HG02885 (cell line): Measurements from ENCODE around the gene ARID3A.
"Not testable (repeated sequence)": the region's sequence is repeated elsewhere in the genome, so short reads cannot be mapped to it uniquely, and the experiment has no call there.

Experiments
- ATAC-seq: cut with Tn5 transposase; IDR thresholded peaks from one replicate; pipeline ENCODE4 v1.9.1; 2021; ENCODE audit warnings: mild to moderate bottlenecking; ENCODE audit not compliant: unreplicated experiment, poor library complexity

The ARID3A gene

GRCh38 chr19:925526-926322 is at the start of gene ARID3A:
ARID3A (plus strand) TSS chr19:926035; CDS start chr19:929529, 3,494 bp downstream.
- ATAC-seq, result peak; percentile 59

- no peak for ATAC-seq
These were observed 49.7 kb upstream of the ARID3A start for GRCh38 chr19:876089-876488.

GRCh38 chr19:876780-877314 is 49.0 kb upstream of the ARID3A start:
- ATAC-seq, result no peak

- ATAC-seq, result not testable (repeated sequence)
These were observed 47.7 kb upstream of the ARID3A start for GRCh38 chr19:877992-878660.

- not testable (repeated sequence) for ATAC-seq
These were observed 46.9 kb upstream of the ARID3A start for GRCh38 chr19:878751-879561.

GRCh38 chr19:879711-880438 is 46.0 kb upstream of the ARID3A start:
- ATAC-seq, result no peak

- ATAC-seq, result no peak
These were observed 44.3 kb upstream of the ARID3A start for GRCh38 chr19:881385-882071.

GRCh38 chr19:882871-883497 is 42.9 kb upstream of the ARID3A start:
- ATAC-seq, result no peak

- ATAC-seq, result no peak
These were observed 42.1 kb upstream of the ARID3A start for GRCh38 chr19:883661-884211.

- no peak for ATAC-seq
These were observed 41.2 kb upstream of the ARID3A start for GRCh38 chr19:884420-885211.

GRCh38 chr19:885536-886224 is 40.2 kb upstream of the ARID3A start:
- ATAC-seq, result no peak

- no peak for ATAC-seq
These were observed 38.8 kb upstream of the ARID3A start for GRCh38 chr19:887072-887471.

GRCh38 chr19:887599-887998 is 38.2 kb upstream of the ARID3A start:
- ATAC-seq, result no peak

GRCh38 chr19:888581-889385 is 37.1 kb upstream of the ARID3A start:
- ATAC-seq, result no peak

GRCh38 chr19:889662-890295 is 36.1 kb upstream of the ARID3A start:
- no peak for ATAC-seq

GRCh38 chr19:890831-891230 is 35.0 kb upstream of the ARID3A start:
- no peak for ATAC-seq
